Heart left ventricle (tissue), 13 donors: ENCODE data around the gene ABCC1.
"Not testable (repeated sequence)": the region's sequence is repeated elsewhere in the genome, so short reads cannot be mapped to it uniquely, and the experiment has no call there.

Experiments used
- POLR2A ChIP-seq, 2 donors: fragments of 450-650 bp; IDR thresholded peaks; one replicate each; pipeline ENCODE4 v1.6.1; 2017; ENCODE audit warnings: antibody characterized with exemption in 2 of 2, mild to moderate bottlenecking in 2 of 2, moderate library complexity in 2 of 2
- TF ChIP-seq, protein P1 (sequence below), 12 donors: fragments of 200-600 bp; sonication (generic) in 4 of 12; IDR thresholded peaks; one replicate each; pipeline versions ENCODE4 v1.5.0 to v1.8.0; 2018 to 2022; ENCODE audit warnings: antibody characterized with exemption in 12 of 12, mild to moderate bottlenecking in 5 of 12
- donor health status: ischemic (EF 13 %, LVEDD 7.1; RV severe dilation, severe dysfunction).
- donor health status: DM: no; HTN: yes; CAD: no.
- donor health status: DM: no; HTN: no; CAD: no.
- donor health status: ischemic (EF 25% LVEDD 6.9; RV normal size, moderate dysfunction).
- donor health status: ischemic (EF 25% LVEDD 5.7; RV mildly dilated, moderate dysfunction).
- donor health status: ischemic (EF 35%, LVEDD 5.7; RV mildly dilated, moderate dysfunction).
- donor health status: nonischemic (EF 11% LVEDD 7.7; RV severe dilation, severe dysfunction).
- donor health status: DM: yes; HTN: yes; CAD: no.
- donor health status: PGD.
- donor health status: ischemic (EF 29% LVEDD 5.4; RV normal size, mild dysfunction).
- donor health status: nonischemic (EF 23%, LVEDD 6.1; RV moderate dilation, normal function).

DNA sequence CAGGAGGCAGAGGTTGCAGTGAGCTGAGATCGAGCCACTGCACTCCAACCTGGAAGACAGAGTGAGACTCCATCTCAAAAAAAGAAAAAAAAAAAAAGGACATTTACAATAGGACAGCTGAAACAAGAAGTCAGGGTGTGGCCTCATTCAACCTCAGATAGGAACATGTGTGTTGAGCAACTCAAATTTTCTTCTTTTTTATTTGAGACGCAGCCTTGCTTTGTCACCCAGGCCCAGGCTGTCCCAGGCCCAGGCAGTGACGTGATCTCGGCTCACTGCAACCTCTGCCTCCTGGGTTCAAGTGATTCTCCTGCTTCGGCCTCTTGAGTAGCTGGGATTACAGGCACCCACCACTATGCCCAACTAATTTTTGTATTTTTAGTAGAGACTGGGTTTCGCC is 12.6 kb upstream of the ABCC1 start:
- TF ChIP-seq, protein P1, sequence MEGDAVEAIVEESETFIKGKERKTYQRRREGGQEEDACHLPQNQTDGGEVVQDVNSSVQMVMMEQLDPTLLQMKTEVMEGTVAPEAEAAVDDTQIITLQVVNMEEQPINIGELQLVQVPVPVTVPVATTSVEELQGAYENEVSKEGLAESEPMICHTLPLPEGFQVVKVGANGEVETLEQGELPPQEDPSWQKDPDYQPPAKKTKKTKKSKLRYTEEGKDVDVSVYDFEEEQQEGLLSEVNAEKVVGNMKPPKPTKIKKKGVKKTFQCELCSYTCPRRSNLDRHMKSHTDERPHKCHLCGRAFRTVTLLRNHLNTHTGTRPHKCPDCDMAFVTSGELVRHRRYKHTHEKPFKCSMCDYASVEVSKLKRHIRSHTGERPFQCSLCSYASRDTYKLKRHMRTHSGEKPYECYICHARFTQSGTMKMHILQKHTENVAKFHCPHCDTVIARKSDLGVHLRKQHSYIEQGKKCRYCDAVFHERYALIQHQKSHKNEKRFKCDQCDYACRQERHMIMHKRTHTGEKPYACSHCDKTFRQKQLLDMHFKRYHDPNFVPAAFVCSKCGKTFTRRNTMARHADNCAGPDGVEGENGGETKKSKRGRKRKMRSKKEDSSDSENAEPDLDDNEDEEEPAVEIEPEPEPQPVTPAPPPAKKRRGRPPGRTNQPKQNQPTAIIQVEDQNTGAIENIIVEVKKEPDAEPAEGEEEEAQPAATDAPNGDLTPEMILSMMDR (IDR thresholded peaks at IDR 0.05) = not testable (repeated sequence)
- not testable (repeated sequence) for TF ChIP-seq POLR2A (IDR thresholded peaks at IDR 0.05)
